ENCODE measurements around the gene LRBA. TPM values are rescaled to one million over a fixed set of nuclear protein-coding genes. Genes with fewer than 3 reads are reported as not detected.
"Not testable (repeated sequence)": the region's sequence is repeated elsewhere in the genome, so short reads cannot be mapped to it uniquely, and the experiment has no call there.

The LRBA gene
- polyA plus RNA-seq, 6 donors from 2014 or later = 18.0 to 25.7 (median 19.6) TPM

GRCh38 chr4:151034829-151035228 lies 19.7 kb upstream of the LRBA start:
- peaks cover 5 to 20% (median 11%) of the 10 kb centered on the region in 3 donors for H3K4me1 Mint-ChIP-seq
- ATAC-seq (ENCODE audit: low read depth in 2 of 2) = no peak
- DNase-seq = no peak
- H3K27me3 Mint-ChIP-seq = peaks cover 12 to 25% (median 20%) of the 10 kb centered on the region in 3 donors
- peak overlapping the region in 1 of 6 donors; percentile 13 for H3K27ac Mint-ChIP-seq
- H3K9me3 Mint-ChIP-seq = peaks cover 0 to 4% (median 0%) of the 10 kb centered on the region in 7 donors
- H3K4me3 Mint-ChIP-seq = no peak overlapping the region
- H3K36me3 Mint-ChIP-seq = no peaks in the 10 kb centered on the region

DNA sequence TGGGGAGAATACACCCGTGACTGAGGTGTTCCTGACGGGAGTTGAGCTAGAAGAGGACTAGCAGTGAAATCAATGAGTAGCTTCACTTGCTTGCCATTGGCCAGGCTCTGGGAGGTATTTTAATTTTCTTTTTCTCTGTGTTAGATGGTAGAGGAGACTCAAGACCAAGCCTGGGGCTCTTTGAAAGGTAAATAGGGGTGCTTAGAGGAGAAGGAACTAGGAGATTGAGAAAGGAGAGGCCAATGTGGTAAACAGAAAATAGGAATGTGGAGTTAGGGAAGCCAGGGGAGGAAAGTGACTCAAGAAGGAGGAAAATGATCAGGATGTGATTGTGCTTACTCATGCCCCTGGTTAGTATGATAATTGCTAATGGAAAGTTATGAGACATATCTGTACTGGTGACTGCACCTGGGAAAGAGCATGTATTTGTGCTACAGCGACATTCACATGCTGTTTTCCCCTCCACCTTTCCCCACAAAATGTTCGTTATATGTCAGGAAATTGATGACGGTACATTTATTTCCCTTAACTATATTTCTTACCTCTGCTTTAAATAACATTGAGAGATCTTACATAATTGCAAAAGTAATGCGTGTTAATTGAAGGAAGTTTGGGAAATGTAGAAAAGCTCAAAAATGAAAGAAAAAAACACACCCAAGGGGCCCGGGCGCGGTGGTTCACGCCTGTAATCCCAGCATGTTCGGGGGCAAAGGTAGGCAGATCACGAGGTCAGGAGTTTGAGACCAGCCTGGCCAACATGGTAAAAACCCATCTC lies 16.9 kb upstream of the LRBA start:
- DNase-seq (no peak), ATAC-seq (ENCODE audit: low read depth in 2 of 2) (no peak)
- Mint-ChIP-seq H3K27me3 (peaks cover 12 to 25% (median 21%) of the 10 kb centered on the region in 3 donors), H3K27ac (peak overlapping the region in 1 of 6 donors; percentile 1), H3K36me3 (no peaks in the 10 kb centered on the region), H3K4me1 (peaks cover 5 to 20% (median 11%) of the 10 kb centered on the region in 3 donors), H3K4me3 (peak overlapping the region in 7 of 8 donors; percentile 0 to 74 (median 66)), H3K9me3 (no peaks in the 10 kb centered on the region)

GRCh38 chr4:151029537-151029936 lies 14.5 kb upstream of the LRBA start:
- Mint-ChIP-seq H3K36me3 (no peaks in the 10 kb centered on the region), H3K4me3 (peak overlapping the region in 1 of 8 donors; percentile 29), H3K4me1 (peaks cover 5 to 10% (median 9%) of the 10 kb centered on the region in 3 donors), H3K9me3 (no peaks in the 10 kb centered on the region), H3K27me3 (peaks cover 12 to 16% (median 13%) of the 10 kb centered on the region in 3 donors), H3K27ac (no peak overlapping the region)
- no peak for DNase-seq
- ATAC-seq (ENCODE audit: low read depth in 2 of 2) = no peak

DNA sequence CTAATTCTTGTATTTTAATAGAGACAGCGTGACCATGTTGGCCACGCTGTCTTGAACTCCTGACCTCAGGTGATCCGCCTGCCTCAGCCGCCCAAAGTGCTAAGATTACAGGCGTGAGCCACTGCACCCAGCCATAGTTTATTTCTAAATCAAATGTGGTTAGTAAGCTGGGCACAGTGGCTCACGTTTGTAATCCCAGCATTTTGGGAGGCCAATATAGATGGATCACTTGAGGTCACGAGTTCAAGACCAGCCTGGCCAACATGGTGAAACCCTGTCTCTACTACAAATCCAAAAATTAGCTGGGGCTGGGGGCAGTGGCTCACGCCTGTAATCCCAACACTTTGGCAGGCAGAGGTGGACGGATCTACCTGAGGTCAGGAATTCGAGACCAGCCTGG lies 13.9 kb upstream of the LRBA start:
- ATAC-seq (ENCODE audit: low read depth in 2 of 2); H3K4me3 Mint-ChIP-seq; H3K36me3 Mint-ChIP-seq; H3K27ac Mint-ChIP-seq; DNase-seq; H3K9me3 Mint-ChIP-seq; H3K4me1 Mint-ChIP-seq: not testable (repeated sequence)
- H3K27me3 Mint-ChIP-seq = peaks cover 12 to 15% (median 13%) of the 10 kb centered on the region in 3 donors

DNA sequence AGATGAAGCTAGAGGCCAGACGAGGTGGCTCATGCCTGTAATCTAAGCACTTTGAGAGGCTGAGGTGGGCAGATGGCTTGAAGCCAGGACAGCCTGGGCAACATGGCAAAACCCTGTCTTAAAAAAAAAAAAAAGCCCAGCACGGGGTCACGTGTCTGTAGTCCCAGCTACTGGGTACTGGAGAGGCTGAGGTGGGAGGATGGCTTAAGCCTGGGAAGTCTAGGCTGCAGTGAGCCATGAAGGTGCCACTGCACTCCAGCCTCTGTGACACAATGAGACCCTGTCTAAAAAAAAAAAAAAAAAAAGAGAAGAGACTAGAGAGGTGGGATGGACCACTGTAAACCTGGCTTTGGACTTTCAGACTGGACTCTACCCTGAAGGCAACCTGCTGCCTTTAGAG lies 10.7 kb upstream of the LRBA start:
- H3K27me3 Mint-ChIP-seq = peaks cover 6 to 13% (median 10%) of the 10 kb centered on the region in 3 donors
- ATAC-seq (ENCODE audit: low read depth in 2 of 2) (no peak), DNase-seq (no peak)
- no peaks in the 10 kb centered on the region for H3K36me3 Mint-ChIP-seq
- H3K4me1 Mint-ChIP-seq = no peaks in the 10 kb centered on the region
- H3K9me3 Mint-ChIP-seq = no peaks in the 10 kb centered on the region
- no peak overlapping the region for H3K4me3 Mint-ChIP-seq
- H3K27ac Mint-ChIP-seq = no peak overlapping the region

GRCh38 chr4:151022586-151022985 lies 7.5 kb upstream of the LRBA start:
- Mint-ChIP-seq H3K4me1 (no peaks in the 10 kb centered on the region), H3K4me3 (peak overlapping the region in 1 of 8 donors; percentile 35), H3K36me3 (no peaks in the 10 kb centered on the region), H3K27me3 (peaks cover 0 to 13% (median 6%) of the 10 kb centered on the region in 3 donors), H3K9me3 (no peaks in the 10 kb centered on the region), H3K27ac (no peak overlapping the region)
- DNase-seq (no peak), ATAC-seq (ENCODE audit: low read depth in 2 of 2) (no peak)

GRCh38 chr4:151021637-151022334 lies 6.7 kb upstream of the LRBA start:
- DNase-seq = no peak
- H3K9me3 Mint-ChIP-seq = no peaks in the 10 kb centered on the region
- ATAC-seq (ENCODE audit: low read depth in 2 of 2) = no peak
- no peak overlapping the region for H3K27ac Mint-ChIP-seq
- H3K27me3 Mint-ChIP-seq = peaks cover 0 to 8% (median 6%) of the 10 kb centered on the region in 3 donors
- no peaks in the 10 kb centered on the region for H3K36me3 Mint-ChIP-seq
- H3K4me1 Mint-ChIP-seq = peaks cover 0 to under 1% (median 0%) of the 10 kb centered on the region in 3 donors
- H3K4me3 Mint-ChIP-seq = no peak overlapping the region

GRCh38 chr4:151015459-151016347 lies 619 bp upstream of the LRBA start:
- peak overlapping the region; percentile 94 to 100 (median 98) for H3K27ac Mint-ChIP-seq
- ATAC-seq (ENCODE audit: low read depth in 2 of 2) (peak; percentile 76 to 82), DNase-seq (peak; percentile 88)
- H3K36me3 Mint-ChIP-seq = peaks cover 0 to 7% of the 10 kb centered on the region in 2 donors
- peaks cover 24 to 36% (median 31%) of the 10 kb centered on the region in 3 donors for H3K4me1 Mint-ChIP-seq
- no peaks in the 10 kb centered on the region for H3K27me3 Mint-ChIP-seq
- H3K9me3 Mint-ChIP-seq = no peaks in the 10 kb centered on the region
- H3K4me3 Mint-ChIP-seq = peak overlapping the region; percentile 95 to 100 (median 100)

GRCh38 chr4:151013944-151014343 lies 1.1 kb downstream of the LRBA start:
- Mint-ChIP-seq H3K9me3 (no peaks in the 10 kb centered on the region), H3K27ac (peak overlapping the region in 5 of 6 donors; percentile 39 to 100 (median 99)), H3K4me3 (peak overlapping the region; percentile 95 to 100 (median 100)), H3K4me1 (peaks cover 24 to 40% (median 31%) of the 10 kb centered on the region in 3 donors), H3K36me3 (peaks cover 0 to 7% of the 10 kb centered on the region in 2 donors), H3K27me3 (no peaks in the 10 kb centered on the region)
- DNase-seq (no peak), ATAC-seq (ENCODE audit: low read depth in 2 of 2) (no peak)

- no peak for DNase-seq
- H3K9me3 Mint-ChIP-seq = no peaks in the 10 kb centered on the region
- peak overlapping the region in 2 of 6 donors; percentile 3 to 96 for H3K27ac Mint-ChIP-seq
- H3K27me3 Mint-ChIP-seq = no peaks in the 10 kb centered on the region
- peak overlapping the region; percentile 95 to 100 (median 100) for H3K4me3 Mint-ChIP-seq
- no peak for ATAC-seq (ENCODE audit: low read depth in 2 of 2)
- H3K4me1 Mint-ChIP-seq = peaks cover 24 to 42% (median 31%) of the 10 kb centered on the region in 3 donors
- peaks cover 0 to 7% of the 10 kb centered on the region in 2 donors for H3K36me3 Mint-ChIP-seq
Measured at GRCh38 chr4:151013491-151013890, 1.6 kb downstream of the LRBA start.

- Mint-ChIP-seq H3K36me3 (peaks cover 0 to 7% of the 10 kb centered on the region in 2 donors), H3K4me3 (peak overlapping the region; percentile 67 to 100 (median 93)), H3K27me3 (no peaks in the 10 kb centered on the region), H3K27ac (peak overlapping the region in 3 of 6 donors; percentile 36 to 72 (median 65)), H3K4me1 (peaks cover 24 to 48% (median 31%) of the 10 kb centered on the region in 3 donors), H3K9me3 (no peaks in the 10 kb centered on the region)
- ATAC-seq (ENCODE audit: low read depth in 2 of 2) (no peak), DNase-seq (no peak)
Measured at GRCh38 chr4:151012820-151013219, 2.3 kb downstream of the LRBA start.

- no peaks in the 10 kb centered on the region for H3K9me3 Mint-ChIP-seq
- H3K4me3 Mint-ChIP-seq = peak overlapping the region; percentile 36 to 100 (median 82)
- peak overlapping the region in 2 of 6 donors; percentile 6 to 72 for H3K27ac Mint-ChIP-seq
- H3K36me3 Mint-ChIP-seq = peaks cover 0 to 7% of the 10 kb centered on the region in 2 donors
- no peaks in the 10 kb centered on the region for H3K27me3 Mint-ChIP-seq
- ATAC-seq (ENCODE audit: low read depth in 2 of 2) (no peak), DNase-seq (no peak)
- peaks cover 24 to 50% (median 31%) of the 10 kb centered on the region in 3 donors for H3K4me1 Mint-ChIP-seq
Measured at GRCh38 chr4:151012376-151012775, 2.7 kb downstream of the LRBA start.

DNA sequence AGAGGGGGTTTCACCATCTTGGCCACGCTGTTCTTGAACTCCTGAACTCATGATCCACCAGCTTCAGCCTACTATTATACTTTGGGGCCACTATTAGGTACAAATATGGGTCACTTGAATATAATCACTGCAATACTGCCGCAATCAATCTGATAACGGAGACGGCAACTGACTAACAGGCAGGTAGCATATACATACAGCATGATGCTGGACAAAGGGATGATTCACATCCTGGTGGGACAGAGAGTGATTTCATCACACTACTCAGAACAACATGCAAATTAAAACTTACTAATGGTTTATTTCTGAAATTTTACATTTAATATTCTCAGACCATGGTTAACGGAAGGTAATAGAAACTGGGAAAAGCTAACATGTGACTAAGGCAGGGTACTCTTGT lies 10.9 kb downstream of the LRBA start:
- DNase-seq = no peak
- peak overlapping the region in 1 of 6 donors; percentile 39 for H3K27ac Mint-ChIP-seq
- no peaks in the 10 kb centered on the region for H3K9me3 Mint-ChIP-seq

More for the DNA sequence above, 10.9 kb downstream of the LRBA start:
- H3K27me3 Mint-ChIP-seq = no peaks in the 10 kb centered on the region
- H3K4me1 Mint-ChIP-seq = peaks cover 22 to 61% (median 31%) of the 10 kb centered on the region in 3 donors
- H3K4me3 Mint-ChIP-seq = no peak overlapping the region
- ATAC-seq (ENCODE audit: low read depth in 2 of 2) = no peak
- peaks cover 0 to 12% of the 10 kb centered on the region in 2 donors for H3K36me3 Mint-ChIP-seq

Measured in naive B cell (primary cell).